ENCODE results near the gene S100A9. TPM values are rescaled to one million over a fixed set of nuclear protein-coding genes. Genes with fewer than 3 reads are reported as not detected.

The S100A9 gene
- total RNA-seq, 1 experiment from 2014 or later, result 0.33 TPM

- no peak for ATAC-seq
- peaks cover 15% of the 10 kb centered on the region for H3K27me3 Mint-ChIP-seq (ENCODE audit: low read depth)
- peaks cover under 1% of the 10 kb centered on the region; the same call in 1 of the 2 replicates for H3K36me3 Mint-ChIP-seq
- H3K4me1 Mint-ChIP-seq, result no peaks in the 10 kb centered on the region
- CTCF ChIA-PET, result interaction anchor here (1.6 to 3.1 kb wide), 3 partner anchors 16 to 48 kb away, joined by 5 to 15 read pairs (median 10); no protein-coding TSS in a partner anchor
- no peak overlapping the region for H3K27ac Mint-ChIP-seq
- POLR2A ChIA-PET, result no interaction called here
- no peak for TF ChIP-seq MLX (CRISPR knock-in tag; IDR thresholded peaks at IDR 0.05)
- no peak for TF ChIP-seq E2F4 (CRISPR knock-in tag; IDR thresholded peaks at IDR 0.05; ENCODE audit: borderline replicate concordance, low read depth)
- TF ChIP-seq HMGA2 (CRISPR knock-in tag; IDR thresholded peaks at IDR 0.05), result no peak
- TF ChIP-seq CREM (CRISPR knock-in tag; IDR thresholded peaks at IDR 0.05), result no peak
- TF ChIP-seq OVOL2 (CRISPR knock-in tag; IDR thresholded peaks at IDR 0.05; ENCODE audit: borderline replicate concordance), result no peak
- TF ChIP-seq EMX1 (CRISPR knock-in tag; IDR thresholded peaks at IDR 0.05), result no peak
- no peak for TF ChIP-seq ZNF281 (CRISPR knock-in tag; IDR thresholded peaks at IDR 0.05)
- TF ChIP-seq CBFB (CRISPR knock-in tag; IDR thresholded peaks at IDR 0.05; ENCODE audit: low read depth), result no peak
- no peak for TF ChIP-seq ATF2 (CRISPR knock-in tag; IDR thresholded peaks at IDR 0.05; ENCODE audit: borderline replicate concordance, low read depth)
- no peak for TF ChIP-seq HMGXB4 (CRISPR knock-in tag; IDR thresholded peaks at IDR 0.05)
- no peak for TF ChIP-seq ZNF416 (CRISPR knock-in tag; IDR thresholded peaks at IDR 0.05)
- no peak for TF ChIP-seq ZBTB43 (CRISPR knock-in tag; IDR thresholded peaks at IDR 0.05)
- no peak for TF ChIP-seq TEAD1 (CRISPR knock-in tag; IDR thresholded peaks at IDR 0.05)
- no peak for TF ChIP-seq ETV6 (CRISPR knock-in tag; IDR thresholded peaks at IDR 0.05)
- TF ChIP-seq ZNF671 (CRISPR knock-in tag; IDR thresholded peaks at IDR 0.05), result no peak
- no peak for TF ChIP-seq E2F1 (CRISPR knock-in tag; IDR thresholded peaks at IDR 0.05)
- H3K9me3 Mint-ChIP-seq, result peaks cover 23% of the 10 kb centered on the region
- no peak overlapping the region for H3K4me3 Mint-ChIP-seq
- DNase-seq (ENCODE audit: low spot score), result no peak
Observed at GRCh38 chr1:153336650-153337049, 21.0 kb upstream of the S100A9 start.
